NCI-H226 (cell line): ENCODE data around the gene PET100.
"Not testable (repeated sequence)": the region's sequence is repeated elsewhere in the genome, so short reads cannot be mapped to it uniquely, and the experiment has no call there.

Source experiments
- DNase-seq: peaks from one replicate; pipeline ENCODE4 v3.0.0-alpha.2; 2015

Gene PET100

GRCh38 chr19:7635670-7636069 lies 6.1 kb downstream of the PET100 start:
- DNase-seq: no peak

- no peak for DNase-seq
These were observed 6.7 kb downstream of the PET100 start for GRCh38 chr19:7636317-7636690.

GRCh38 chr19:7636691-7637373 lies 7.2 kb downstream of the PET100 start, which contains the start of gene STXBP2:
STXBP2 (plus strand) TSS chr19:7637110; CDS start chr19:7637150, 40 bp downstream.
- DNase-seq: peak; percentile 45

GRCh38 chr19:7637374-7638256 lies 8.0 kb downstream of the PET100 start:
- peak; percentile 64 for DNase-seq

GRCh38 chr19:7638802-7639465 lies 9.3 kb downstream of the PET100 start:
- DNase-seq: no peak

GRCh38 chr19:7639863-7640348 lies 10.3 kb downstream of the PET100 start:
- no peak for DNase-seq

- no peak for DNase-seq
These were observed 11.2 kb downstream of the PET100 start for GRCh38 chr19:7640803-7641202.

GRCh38 chr19:7641290-7642276 lies 12.0 kb downstream of the PET100 start:
- DNase-seq: no peak

GRCh38 chr19:7642295-7643030 lies 12.9 kb downstream of the PET100 start:
- DNase-seq: no peak

GRCh38 chr19:7643031-7643415 lies 13.4 kb downstream of the PET100 start:
- no peak for DNase-seq

GRCh38 chr19:7643629-7644549 lies 14.3 kb downstream of the PET100 start:
- DNase-seq: not testable (repeated sequence)

- no peak for DNase-seq
These were observed 14.9 kb downstream of the PET100 start for GRCh38 chr19:7644550-7644877.

GRCh38 chr19:7645163-7645562 lies 15.6 kb downstream of the PET100 start:
- DNase-seq: no peak

GRCh38 chr19:7645656-7646425 lies 16.2 kb downstream of the PET100 start:
- DNase-seq: no peak

- DNase-seq: no peak
These were observed 16.8 kb downstream of the PET100 start for GRCh38 chr19:7646426-7646700.

GRCh38 chr19:7647156-7647555 lies 17.6 kb downstream of the PET100 start:
- DNase-seq: no peak

- no peak for DNase-seq
These were observed 18.8 kb downstream of the PET100 start for GRCh38 chr19:7648265-7649014.

GRCh38 chr19:7650148-7650547 lies 20.6 kb downstream of the PET100 start:
- DNase-seq: no peak

GRCh38 chr19:7652061-7652641 lies 22.6 kb downstream of the PET100 start:
- DNase-seq: peak; percentile 28
